Stimulated activated CD8-positive, alpha-beta memory T cell treated with anti-CD3 and anti-CD28 coated beads, Interleukin-2, amount 100 ng/mL, for 48 hours (primary cell): ENCODE data around the gene ZDHHC5.
"Not testable (repeated sequence)": the region's sequence is repeated elsewhere in the genome, so short reads cannot be mapped to it uniquely, and the experiment has no call there.

ENCODE experiments used
- DNase-seq, 2 donors: peaks; one replicate each; pipeline ENCODE4 v3.0.0-alpha.2; 2020; ENCODE audit warnings: low read depth in 2 of 2

Gene ZDHHC5

GRCh38 chr11:57667117-57667735 lies 688 bp upstream of the ZDHHC5 start:
- peak; percentile 79 to 85 for DNase-seq

DNA sequence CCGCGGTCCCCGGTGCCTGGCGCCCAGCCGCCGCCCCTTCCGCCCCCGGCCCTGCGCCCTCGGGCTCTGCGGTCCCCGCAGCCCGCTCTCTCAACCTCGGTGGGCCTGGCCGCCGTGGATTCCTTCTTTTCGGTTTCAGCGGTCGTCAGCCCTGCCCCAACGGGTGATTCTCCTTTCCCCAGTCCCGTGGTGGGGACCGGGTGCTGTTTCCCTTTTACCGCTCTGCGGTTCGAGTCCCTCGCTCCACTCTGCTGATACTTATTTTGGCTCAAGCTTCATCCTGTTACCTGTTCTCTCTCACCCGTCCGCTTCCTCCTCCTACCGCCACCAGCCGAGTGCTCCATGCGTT lies 494 bp downstream of the ZDHHC5 start:
- no peak for DNase-seq

GRCh38 chr11:57674251-57674650 lies 6.3 kb downstream of the ZDHHC5 start:
- DNase-seq, result no peak

DNA sequence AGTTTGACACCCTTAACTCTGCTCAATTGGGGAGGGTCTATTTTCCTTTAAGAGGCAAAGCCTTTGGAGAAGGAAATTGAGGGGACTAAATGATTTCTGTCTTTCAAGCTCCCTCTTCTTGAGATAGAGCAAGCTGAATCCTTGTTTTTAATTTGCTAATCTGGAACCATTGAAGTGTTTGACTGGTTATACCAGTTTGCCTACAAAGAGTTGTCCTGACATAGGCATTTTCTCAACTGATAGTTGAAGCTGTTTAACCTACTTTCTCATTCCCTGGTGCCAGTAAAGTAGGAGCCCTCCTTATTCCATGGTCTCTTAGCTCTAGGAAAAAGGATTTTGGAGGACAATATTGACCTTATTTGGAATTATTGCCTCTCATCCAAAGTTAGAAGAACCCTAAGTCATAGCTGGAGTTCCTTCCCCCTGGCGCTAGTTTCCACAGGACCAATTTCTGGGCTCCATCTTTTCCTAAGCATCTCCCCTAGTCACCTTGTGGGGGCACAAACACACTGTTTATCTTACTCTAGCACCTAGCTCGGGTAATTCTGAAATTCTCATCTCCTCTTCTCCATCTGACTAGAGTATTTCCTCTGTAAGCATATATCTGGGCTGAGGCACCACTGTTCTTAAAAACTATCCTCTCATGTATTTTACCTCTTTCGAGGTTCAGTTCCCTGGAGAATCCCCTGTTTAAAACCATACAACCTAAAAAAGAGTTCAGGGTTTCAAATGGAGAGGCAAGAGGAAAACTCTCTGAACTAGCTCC lies 7.4 kb downstream of the ZDHHC5 start:
- DNase-seq, result no peak

- DNase-seq, result no peak
Measured at GRCh38 chr11:57679396-57679795, 11.5 kb downstream of the ZDHHC5 start.

DNA sequence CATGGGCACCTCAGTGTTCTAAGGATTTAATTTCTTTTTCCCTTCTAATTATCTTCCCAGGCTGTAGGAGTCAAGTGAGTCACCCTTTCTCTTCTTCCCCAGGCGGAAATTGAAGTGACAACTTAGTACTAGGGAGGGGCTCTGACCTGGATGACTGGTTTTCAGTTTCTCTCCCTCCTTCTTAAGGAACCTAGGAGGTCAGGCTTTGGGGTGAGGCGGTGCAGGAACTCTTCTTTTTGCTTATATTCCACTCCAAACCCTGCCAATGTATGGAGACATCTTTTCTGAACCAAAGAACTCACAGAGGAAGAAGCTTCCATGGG lies 12.6 kb downstream of the ZDHHC5 start:
- DNase-seq, result no peak

- DNase-seq, result no peak
Measured at GRCh38 chr11:57681168-57681567, 13.3 kb downstream of the ZDHHC5 start.

DNA sequence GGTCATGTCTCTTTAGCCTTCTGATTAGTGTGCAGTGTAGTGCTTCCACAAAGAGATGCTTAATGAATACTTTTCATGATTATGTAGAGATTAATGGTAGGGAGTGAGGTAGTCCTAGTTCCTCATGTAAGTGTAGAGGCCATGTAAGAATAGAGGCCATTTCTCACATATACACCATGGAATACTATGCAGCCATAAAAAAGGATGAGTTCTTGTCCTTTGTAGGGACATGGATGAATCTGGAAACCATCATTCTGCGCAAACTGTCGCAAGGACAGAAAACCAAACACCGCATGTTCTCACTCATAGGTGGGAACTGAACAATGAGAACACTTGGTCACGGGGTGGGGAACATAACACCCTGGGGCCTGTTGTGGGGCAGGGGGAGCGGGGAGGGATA lies 22.6 kb downstream of the ZDHHC5 start:
- DNase-seq, result not testable (repeated sequence)

GRCh38 chr11:57698843-57699365 lies 31.0 kb downstream of the ZDHHC5 start:
- no peak for DNase-seq

DNA sequence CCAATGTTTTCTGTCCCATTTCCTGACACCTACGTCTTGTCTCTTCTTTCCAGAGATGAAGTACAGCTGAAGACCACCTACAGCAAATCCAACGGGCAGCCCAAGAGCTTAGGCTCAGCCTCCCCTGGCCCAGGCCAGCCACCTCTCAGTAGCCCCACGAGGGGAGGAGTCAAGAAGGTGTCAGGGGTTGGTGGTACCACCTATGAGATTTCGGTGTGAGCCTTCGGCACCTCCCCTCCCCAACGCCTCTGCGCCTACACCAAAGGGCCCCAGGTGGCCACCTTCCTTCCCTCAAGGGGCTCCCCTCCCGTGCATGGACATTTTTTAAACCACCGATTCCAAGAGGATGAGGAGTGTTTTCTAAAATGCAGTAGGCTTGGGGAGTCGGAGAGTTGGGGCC lies 31.9 kb downstream of the ZDHHC5 start:
- DNase-seq, result no peak

DNA sequence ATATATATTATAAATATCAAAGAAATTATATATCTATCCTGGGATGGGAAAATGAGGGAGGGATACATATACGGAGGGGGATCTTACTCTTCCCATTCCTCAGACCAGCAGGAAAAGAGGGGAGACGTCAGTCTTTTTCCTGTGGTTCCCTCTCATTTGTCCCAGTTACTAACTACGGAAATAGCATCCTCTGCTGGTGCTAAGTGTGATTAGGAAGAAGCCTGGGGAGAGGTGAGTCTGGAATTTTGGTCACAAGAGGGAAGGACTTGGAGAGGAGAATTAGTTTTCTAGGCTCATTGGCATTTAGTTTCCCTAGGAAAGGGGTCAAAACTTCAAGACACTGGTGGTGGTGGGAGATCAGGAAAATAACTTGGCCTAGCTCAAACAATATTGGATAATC lies 32.5 kb downstream of the ZDHHC5 start:
- no peak for DNase-seq

GRCh38 chr11:57703341-57703740 lies 35.4 kb downstream of the ZDHHC5 start:
- DNase-seq, result no peak

- no peak for DNase-seq
Measured at GRCh38 chr11:57704932-57705331, 37.0 kb downstream of the ZDHHC5 start.

- DNase-seq, result not testable (repeated sequence)
Measured at GRCh38 chr11:57705432-57705831, 37.5 kb downstream of the ZDHHC5 start.

DNA sequence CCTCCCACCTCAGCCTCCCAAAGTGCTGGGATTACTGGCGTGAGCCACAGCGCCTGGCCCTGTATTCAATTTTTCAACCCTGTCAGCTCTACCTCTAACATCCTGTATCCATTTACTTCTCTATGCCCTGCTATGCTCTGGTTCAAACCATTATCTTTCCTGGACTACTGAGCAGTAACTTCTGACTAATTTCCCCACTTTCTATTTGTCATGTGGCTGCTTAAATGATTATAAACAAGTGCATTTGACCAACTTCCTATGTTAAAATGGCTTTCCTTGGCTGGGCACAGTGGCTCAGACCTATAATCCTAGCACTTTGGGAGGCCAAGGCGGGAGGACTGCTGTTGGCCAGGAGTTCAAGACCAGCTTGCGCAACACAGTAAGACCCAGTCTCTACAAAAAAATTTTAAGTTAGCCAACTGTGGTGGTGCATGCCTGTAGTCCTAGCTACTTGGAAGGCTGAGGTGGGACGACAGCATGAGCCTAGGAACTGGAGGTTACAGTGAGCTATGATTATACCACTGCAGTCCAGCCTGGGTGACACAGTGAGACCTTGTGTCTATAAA lies 42.0 kb downstream of the ZDHHC5 start:
- DNase-seq, result no peak

DNA sequence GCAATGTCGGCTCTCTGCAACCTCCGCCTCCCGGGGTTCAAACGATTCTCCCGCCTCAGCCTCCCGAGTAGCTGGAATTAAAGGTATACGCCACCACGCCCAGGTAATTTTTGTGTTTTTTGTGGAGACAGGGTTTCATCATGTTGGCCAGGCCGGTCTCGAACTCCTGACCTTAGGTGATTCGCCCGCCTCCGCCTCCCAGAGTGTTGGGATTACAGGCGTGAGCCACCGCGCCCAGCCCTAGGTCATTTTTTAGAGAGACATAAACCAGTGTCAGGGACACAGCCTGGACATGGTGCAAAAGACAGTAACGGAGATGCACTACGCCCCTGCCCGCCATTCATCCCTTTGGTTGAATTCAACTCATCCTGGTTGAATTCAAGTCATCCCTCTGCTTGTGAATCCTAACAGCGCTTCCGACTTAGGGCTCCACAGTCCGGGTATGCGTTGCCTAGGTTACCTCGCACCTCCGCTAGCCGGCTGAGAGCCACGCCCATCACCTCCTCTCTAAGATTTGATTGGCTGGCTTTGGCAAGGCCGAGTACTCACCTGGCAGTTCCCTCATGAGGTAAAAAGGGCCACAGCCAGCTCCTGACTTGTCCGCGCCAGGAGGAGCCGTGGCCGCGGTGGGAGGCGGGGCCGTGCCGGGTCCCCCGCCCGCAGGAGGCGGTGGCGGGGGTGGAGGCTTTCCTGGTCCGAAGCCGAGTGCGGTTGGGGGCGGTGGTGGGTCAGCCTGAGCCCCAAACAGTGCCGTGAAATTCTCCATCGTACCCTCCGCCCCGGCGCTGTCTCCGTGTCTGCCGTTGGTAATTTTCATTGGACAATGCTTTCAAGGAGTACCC lies 43.7 kb downstream of the ZDHHC5 start, which contains the start of gene MED19:
TSS of gene MED19 (minus strand) at position 802 of the 842 bp plus-strand sequence. CDS start at position 766, 36 bp downstream.
- DNase-seq, result peak; percentile 51 to 60

- peak; percentile 80 to 85 for DNase-seq
Measured at GRCh38 chr11:57712256-57713150, 44.6 kb downstream of the ZDHHC5 start, which contains the start of gene TMX2. Gene TMX2 (plus strand): TSS chr11:57712593. CDS start chr11:57712619, 26 bp downstream.

GRCh38 chr11:57713835-57714234 lies 45.9 kb downstream of the ZDHHC5 start:
- no peak for DNase-seq

GRCh38 chr11:57716726-57717125 lies 48.8 kb downstream of the ZDHHC5 start:
- DNase-seq, result not testable (repeated sequence)

DNA sequence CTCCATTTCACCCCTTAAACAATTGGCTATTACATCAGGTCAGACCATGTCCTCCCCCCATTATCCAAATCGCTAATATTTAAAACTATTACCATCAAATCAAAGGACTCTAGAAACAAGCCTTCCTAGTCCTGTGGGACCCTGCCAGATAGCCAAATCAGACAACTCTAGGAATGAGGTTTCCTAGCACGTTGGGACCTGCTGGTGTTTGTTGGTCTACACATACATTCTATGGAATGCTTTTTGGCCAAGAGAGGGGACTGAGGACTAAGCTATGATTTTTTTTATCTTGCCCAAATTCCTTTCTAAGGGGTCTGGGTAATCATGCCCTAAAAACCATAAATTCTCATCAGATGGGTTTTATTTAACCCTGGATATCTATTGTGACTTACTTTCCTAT lies 59.3 kb downstream of the ZDHHC5 start:
- no peak for DNase-seq

DNA sequence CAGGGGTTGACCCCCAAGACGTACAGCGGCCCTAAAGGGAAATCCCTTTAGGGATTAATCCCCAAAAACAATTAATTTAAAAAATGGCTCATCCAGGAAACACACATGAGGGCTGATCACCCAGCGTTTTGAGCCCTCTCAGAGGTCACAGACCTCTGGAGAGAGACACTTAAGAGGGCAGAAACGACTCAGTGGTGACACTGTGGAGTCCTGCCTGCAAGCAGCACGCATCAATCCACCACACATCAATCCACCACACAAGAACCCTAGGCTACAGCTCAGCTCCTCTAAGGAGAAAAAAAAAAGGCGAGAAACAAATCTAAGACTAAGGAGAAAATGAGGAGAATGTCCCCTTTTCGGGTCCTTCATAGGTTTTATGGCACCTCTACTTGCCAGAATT lies 60.9 kb downstream of the ZDHHC5 start:
- DNase-seq, result no peak
